Measurements from ENCODE around the gene TARP.
"Not testable (repeated sequence)": the region's sequence is repeated elsewhere in the genome, so short reads cannot be mapped to it uniquely, and the experiment has no call there.

TARP gene

GRCh38 chr7:38235606-38236005 is 37.8 kb downstream of the TARP start:
- CTCF ChIA-PET, result interaction anchor here (1.1 to 1.8 kb wide), 2 partner anchors 20 to 100 kb away, joined by 4 to 7 read pairs; no protein-coding TSS in a partner anchor
- no peak for DNase-seq (ENCODE audit: extremely low spot score)
- TF ChIP-seq NFRKB (IDR thresholded peaks at IDR 0.05) (no peak), ARNT (IDR thresholded peaks at IDR 0.05) (no peak), BHLHE40 (IDR thresholded peaks at IDR 0.05; ENCODE audit: borderline replicate concordance) (no peak), ELF4 (IDR thresholded peaks at IDR 0.05) (no peak), TARDBP (IDR thresholded peaks at IDR 0.05) (no peak), L3MBTL2 (conservative IDR thresholded peaks at IDR 0.05) (no peak), FOXM1 (IDR thresholded peaks at IDR 0.05; ENCODE audit: borderline replicate concordance) (no peak), FOXK2 (IDR thresholded peaks at IDR 0.05) (no peak), SP1 (IDR thresholded peaks at IDR 0.05) (no peak), HDGF (IDR thresholded peaks at IDR 0.05; ENCODE audit: borderline replicate concordance) (no peak)
- TF ChIP-seq, protein P1, sequence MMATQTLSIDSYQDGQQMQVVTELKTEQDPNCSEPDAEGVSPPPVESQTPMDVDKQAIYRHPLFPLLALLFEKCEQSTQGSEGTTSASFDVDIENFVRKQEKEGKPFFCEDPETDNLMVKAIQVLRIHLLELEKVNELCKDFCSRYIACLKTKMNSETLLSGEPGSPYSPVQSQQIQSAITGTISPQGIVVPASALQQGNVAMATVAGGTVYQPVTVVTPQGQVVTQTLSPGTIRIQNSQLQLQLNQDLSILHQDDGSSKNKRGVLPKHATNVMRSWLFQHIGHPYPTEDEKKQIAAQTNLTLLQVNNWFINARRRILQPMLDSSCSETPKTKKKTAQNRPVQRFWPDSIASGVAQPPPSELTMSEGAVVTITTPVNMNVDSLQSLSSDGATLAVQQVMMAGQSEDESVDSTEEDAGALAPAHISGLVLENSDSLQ (IDR thresholded peaks at IDR 0.05), result no peak
- POLR2A ChIA-PET, result no interaction called here

- POLR2A ChIA-PET; DNase-seq (ENCODE audit: extremely low spot score): not testable (repeated sequence)
- CTCF ChIA-PET, result interaction anchor here (1.1 to 1.8 kb wide), 2 partner anchors 19 to 100 kb away, joined by 4 to 7 read pairs; no protein-coding TSS in a partner anchor
Observed at GRCh38 chr7:38234759-38235158, 38.7 kb downstream of the TARP start.

- ChIA-PET POLR2A (no interaction called here), CTCF (no interaction called here)
- TF ChIP-seq ZNF384 (IDR thresholded peaks at IDR 0.05) (no peak), SUZ12 (IDR thresholded peaks at IDR 0.05) (no peak), BHLHE40 (IDR thresholded peaks at IDR 0.05; ENCODE audit: borderline replicate concordance) (no peak), NFRKB (IDR thresholded peaks at IDR 0.05) (no peak), LEF1 (IDR thresholded peaks at IDR 0.05; ENCODE audit: borderline replicate concordance) (no peak), HDGF (IDR thresholded peaks at IDR 0.05; ENCODE audit: borderline replicate concordance) (no peak), FOXK2 (IDR thresholded peaks at IDR 0.05) (no peak), SP1 (IDR thresholded peaks at IDR 0.05) (no peak), FOXA1 (IDR thresholded peaks at IDR 0.05) (no peak), CTBP1 (IDR thresholded peaks at IDR 0.05; ENCODE audit: borderline replicate concordance) (no peak), FOXM1 (IDR thresholded peaks at IDR 0.05; ENCODE audit: borderline replicate concordance) (no peak), ARNT (IDR thresholded peaks at IDR 0.05) (no peak), ELF4 (IDR thresholded peaks at IDR 0.05) (no peak), L3MBTL2 (conservative IDR thresholded peaks at IDR 0.05) (no peak), TARDBP (IDR thresholded peaks at IDR 0.05) (no peak)
- TF ChIP-seq, protein P1 (IDR thresholded peaks at IDR 0.05), result no peak
- DNase-seq (ENCODE audit: extremely low spot score), result no peak
Observed at GRCh38 chr7:38232502-38233366, 40.7 kb downstream of the TARP start.

DNA sequence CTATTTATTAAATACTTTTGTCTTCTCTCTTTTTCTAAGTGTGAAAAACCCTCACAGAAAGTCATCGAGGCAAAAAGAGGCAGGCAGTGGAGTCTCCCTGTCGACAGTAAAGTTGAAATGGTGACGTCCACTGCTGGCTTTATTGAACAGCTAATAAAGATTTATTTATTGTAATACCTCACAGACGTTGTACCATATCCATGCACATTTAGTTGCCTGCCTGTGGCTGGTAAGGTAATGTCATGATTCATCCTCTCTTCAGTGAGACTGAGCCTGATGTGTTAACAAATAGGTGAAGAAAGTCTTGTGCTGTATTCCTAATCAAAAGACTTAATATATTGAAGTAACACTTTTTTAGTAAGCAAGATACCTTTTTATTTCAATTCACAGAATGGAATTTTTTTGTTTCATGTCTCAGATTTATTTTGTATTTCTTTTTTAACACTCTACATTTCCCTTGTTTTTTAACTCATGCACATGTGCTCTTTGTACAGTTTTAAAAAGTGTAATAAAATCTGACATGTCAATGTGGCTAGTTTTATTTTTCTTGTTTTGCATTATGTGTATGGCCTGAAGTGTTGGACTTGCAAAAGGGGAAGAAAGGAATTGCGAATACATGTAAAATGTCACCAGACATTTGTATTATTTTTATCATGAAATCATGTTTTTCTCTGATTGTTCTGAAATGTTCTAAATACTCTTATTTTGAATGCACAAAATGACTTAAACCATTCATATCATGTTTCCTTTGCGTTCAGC is 43.4 kb downstream of the TARP start:
- ChIA-PET CTCF (interaction anchor here (0.7 kb wide), 1 partner anchor 15 kb away, joined by 3 read pairs; no protein-coding TSS in a partner anchor), POLR2A (no interaction called here)
- DNase-seq (ENCODE audit: extremely low spot score), result no peak
- TF ChIP-seq FOXA1 (IDR thresholded peaks at IDR 0.05), result no peak
- TF ChIP-seq FOXM1 (IDR thresholded peaks at IDR 0.05; ENCODE audit: borderline replicate concordance), result no peak
- TF ChIP-seq ARNT (IDR thresholded peaks at IDR 0.05), result no peak
- TF ChIP-seq, protein P1 (IDR thresholded peaks at IDR 0.05), result no peak
- TF ChIP-seq ZNF384 (IDR thresholded peaks at IDR 0.05), result no peak
- TF ChIP-seq TARDBP (IDR thresholded peaks at IDR 0.05), result no peak
- no peak for TF ChIP-seq SUZ12 (IDR thresholded peaks at IDR 0.05)
- TF ChIP-seq HDGF (IDR thresholded peaks at IDR 0.05; ENCODE audit: borderline replicate concordance), result no peak
- TF ChIP-seq LEF1 (IDR thresholded peaks at IDR 0.05; ENCODE audit: borderline replicate concordance), result no peak
- TF ChIP-seq SP1 (IDR thresholded peaks at IDR 0.05), result no peak
- TF ChIP-seq ELF4 (IDR thresholded peaks at IDR 0.05), result no peak
- TF ChIP-seq FOXK2 (IDR thresholded peaks at IDR 0.05), result no peak
- TF ChIP-seq NFRKB (IDR thresholded peaks at IDR 0.05), result no peak
- no peak for TF ChIP-seq CTBP1 (IDR thresholded peaks at IDR 0.05; ENCODE audit: borderline replicate concordance)
- TF ChIP-seq L3MBTL2 (conservative IDR thresholded peaks at IDR 0.05), result no peak
- TF ChIP-seq BHLHE40 (IDR thresholded peaks at IDR 0.05; ENCODE audit: borderline replicate concordance), result no peak

GRCh38 chr7:38229386-38229785 is 44.0 kb downstream of the TARP start:
- no peak for TF ChIP-seq TARDBP (IDR thresholded peaks at IDR 0.05)
- POLR2A ChIA-PET, result no interaction called here
- no peak for DNase-seq (ENCODE audit: extremely low spot score)
- CTCF ChIA-PET, result interaction anchor here (0.7 kb wide), 1 partner anchor 14 kb away, joined by 3 read pairs; no protein-coding TSS in a partner anchor

DNA sequence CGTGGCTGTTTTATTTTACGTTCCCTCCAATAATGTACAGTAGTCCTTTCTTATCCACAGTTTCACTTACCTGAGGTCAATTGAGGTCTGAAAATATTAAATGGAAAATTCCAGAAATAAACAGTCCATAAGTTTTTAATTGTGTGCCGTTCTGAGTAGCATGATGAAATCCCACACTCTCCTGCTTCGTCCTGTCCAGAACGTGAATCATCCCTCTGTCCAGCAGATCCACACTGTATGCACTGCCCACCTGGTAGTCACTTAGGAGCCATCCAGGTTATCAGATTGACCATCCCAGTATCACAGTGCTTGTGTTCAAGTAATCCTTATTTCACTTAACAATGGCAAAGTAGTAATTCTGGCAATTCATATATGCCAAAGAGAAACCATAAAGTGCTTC is 49.0 kb downstream of the TARP start:
- TF ChIP-seq FOXA1 (IDR thresholded peaks at IDR 0.05) (no peak), FOXM1 (IDR thresholded peaks at IDR 0.05; ENCODE audit: borderline replicate concordance) (no peak), LEF1 (IDR thresholded peaks at IDR 0.05; ENCODE audit: borderline replicate concordance) (no peak), CTBP1 (IDR thresholded peaks at IDR 0.05; ENCODE audit: borderline replicate concordance) (no peak), NFRKB (IDR thresholded peaks at IDR 0.05) (no peak), BHLHE40 (IDR thresholded peaks at IDR 0.05; ENCODE audit: borderline replicate concordance) (no peak), ELF4 (IDR thresholded peaks at IDR 0.05) (no peak), TARDBP (IDR thresholded peaks at IDR 0.05) (no peak), L3MBTL2 (conservative IDR thresholded peaks at IDR 0.05) (no peak), SUZ12 (IDR thresholded peaks at IDR 0.05) (no peak)
- DNase-seq (ENCODE audit: extremely low spot score), result no peak
- ChIA-PET CTCF (no interaction called here), POLR2A (no interaction called here)

All from HEK293T (cell line).